Measurements from ENCODE around the gene APOO. TPM values are rescaled to one million over a fixed set of nuclear protein-coding genes. Genes with fewer than 3 reads are reported as not detected.

APOO gene
- total RNA-seq, 1 donor from 2014 or later: 81.0 TPM

DNA sequence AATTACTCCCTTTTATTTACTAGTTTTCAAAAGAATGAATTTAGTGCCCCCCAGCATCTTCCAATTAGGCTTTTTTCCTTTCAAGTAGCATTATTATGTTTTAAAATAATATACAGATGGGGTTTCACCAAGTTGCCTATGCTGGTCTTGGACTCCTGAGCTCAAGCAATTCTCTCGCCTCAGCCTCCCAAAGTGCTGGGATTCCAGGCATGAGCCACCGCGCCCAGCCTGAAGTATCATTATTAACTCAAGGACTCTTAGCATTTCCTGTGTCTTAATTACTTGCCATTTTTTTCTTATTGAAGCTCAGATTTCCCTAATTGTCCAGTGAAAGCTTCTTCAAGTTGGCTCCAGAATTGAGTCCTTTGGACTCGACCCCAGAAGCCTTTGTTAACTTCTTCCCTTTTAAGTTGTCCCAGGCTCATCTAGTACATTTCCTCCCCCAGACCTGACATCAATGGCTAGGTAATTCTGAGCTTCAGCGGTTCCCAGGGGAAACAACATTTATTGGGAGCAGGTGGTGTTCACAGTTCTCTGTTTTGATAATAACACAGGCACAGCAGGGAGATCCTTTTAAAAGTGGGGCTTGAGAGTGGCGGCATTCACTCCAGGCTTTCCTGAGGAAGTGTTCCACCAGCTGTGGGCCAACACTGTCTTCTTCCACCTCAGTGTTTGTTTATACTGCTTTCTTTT, 114.7 kb downstream of the APOO start:
- H3K4me1 Mint-ChIP-seq: peaks cover 45% of the 10 kb centered on the region
- H3K4me2 ChIP-seq: peak overlapping the region; percentile 55
- H4K20me1 ChIP-seq (ENCODE audit: low read depth): no peaks in the 10 kb centered on the region
- H2AFZ ChIP-seq (replicated peaks): peak overlapping the region; percentile 26
- H3K4me3 ChIP-seq: no peak overlapping the region
- H3K36me3 Mint-ChIP-seq: no peaks in the 10 kb centered on the region
- DNase-seq (ENCODE audit: low spot score): peak; percentile 55
- H3F3A ChIP-seq (ENCODE audit: low read depth): peaks cover 30% of the 10 kb centered on the region
- peak overlapping the region; percentile 93 for H3K27ac Mint-ChIP-seq
- no peaks in the 10 kb centered on the region for H3K9me3 Mint-ChIP-seq
- no peak for TF ChIP-seq EZH2phosphoT487 (IDR thresholded peaks at IDR 0.05)
- TF ChIP-seq EZH2 (IDR thresholded peaks at IDR 0.05): no peak
- TF ChIP-seq, protein P1, sequence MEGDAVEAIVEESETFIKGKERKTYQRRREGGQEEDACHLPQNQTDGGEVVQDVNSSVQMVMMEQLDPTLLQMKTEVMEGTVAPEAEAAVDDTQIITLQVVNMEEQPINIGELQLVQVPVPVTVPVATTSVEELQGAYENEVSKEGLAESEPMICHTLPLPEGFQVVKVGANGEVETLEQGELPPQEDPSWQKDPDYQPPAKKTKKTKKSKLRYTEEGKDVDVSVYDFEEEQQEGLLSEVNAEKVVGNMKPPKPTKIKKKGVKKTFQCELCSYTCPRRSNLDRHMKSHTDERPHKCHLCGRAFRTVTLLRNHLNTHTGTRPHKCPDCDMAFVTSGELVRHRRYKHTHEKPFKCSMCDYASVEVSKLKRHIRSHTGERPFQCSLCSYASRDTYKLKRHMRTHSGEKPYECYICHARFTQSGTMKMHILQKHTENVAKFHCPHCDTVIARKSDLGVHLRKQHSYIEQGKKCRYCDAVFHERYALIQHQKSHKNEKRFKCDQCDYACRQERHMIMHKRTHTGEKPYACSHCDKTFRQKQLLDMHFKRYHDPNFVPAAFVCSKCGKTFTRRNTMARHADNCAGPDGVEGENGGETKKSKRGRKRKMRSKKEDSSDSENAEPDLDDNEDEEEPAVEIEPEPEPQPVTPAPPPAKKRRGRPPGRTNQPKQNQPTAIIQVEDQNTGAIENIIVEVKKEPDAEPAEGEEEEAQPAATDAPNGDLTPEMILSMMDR (IDR thresholded peaks at IDR 0.05): no peak
- H3K27me3 ChIP-seq: no peaks in the 10 kb centered on the region
- peak overlapping the region; percentile 93 for H3K27ac ChIP-seq
- no peaks in the 10 kb centered on the region for H3K36me3 ChIP-seq
- no peaks in the 10 kb centered on the region for H3K9me3 ChIP-seq (ENCODE audit: low read depth)
- peaks cover 32% of the 10 kb centered on the region for H3K4me1 ChIP-seq
- no peak overlapping the region for H3K9ac ChIP-seq
- H3K79me2 ChIP-seq (ENCODE audit: low read depth): no peaks in the 10 kb centered on the region
- H3K27me3 Mint-ChIP-seq (ENCODE audit: insufficient read depth, low read depth): no peaks in the 10 kb centered on the region
- H3K4me3 Mint-ChIP-seq: no peak overlapping the region

DNA sequence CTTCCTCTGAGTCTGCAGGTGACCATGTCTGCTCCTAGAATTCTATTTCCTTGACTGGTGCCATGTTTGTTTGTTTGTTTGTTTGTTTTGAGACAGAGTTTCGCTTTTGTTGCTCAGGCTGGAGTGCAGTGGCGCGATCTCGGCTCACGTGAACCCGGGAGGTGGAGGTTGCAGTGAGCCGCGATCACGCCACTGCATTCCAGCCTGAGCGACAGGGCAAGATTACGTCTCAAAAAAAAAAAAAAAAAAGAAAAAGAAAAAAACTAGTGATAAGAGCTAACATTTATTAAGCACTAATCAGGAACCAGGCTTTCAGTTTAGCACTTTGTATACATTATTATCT, 117.6 kb downstream of the APOO start:
- Histone ChIP-seq H3K4me2 (no peak overlapping the region), H3K4me1 (peaks cover 23% of the 10 kb centered on the region), H4K20me1 (ENCODE audit: low read depth) (no peaks in the 10 kb centered on the region), H3K4me3 (no peak overlapping the region), H3F3A (ENCODE audit: low read depth) (peaks cover 23% of the 10 kb centered on the region), H2AFZ (replicated peaks) (peak overlapping the region; percentile 63), H3K27me3 (no peaks in the 10 kb centered on the region), H3K27ac (no peak overlapping the region), H3K9ac (no peak overlapping the region), H3K36me3 (no peaks in the 10 kb centered on the region), H3K9me3 (ENCODE audit: low read depth) (no peaks in the 10 kb centered on the region), H3K79me2 (ENCODE audit: low read depth) (no peaks in the 10 kb centered on the region)
- Mint-ChIP-seq H3K4me3 (no peak overlapping the region), H3K27me3 (ENCODE audit: insufficient read depth, low read depth) (no peaks in the 10 kb centered on the region), H3K36me3 (peaks cover 11% of the 10 kb centered on the region), H3K4me1 (peaks cover 40% of the 10 kb centered on the region), H3K27ac (peak overlapping the region; percentile 70), H3K9me3 (no peaks in the 10 kb centered on the region)
- DNase-seq (ENCODE audit: low spot score): no peak
- TF ChIP-seq, protein P1 (IDR thresholded peaks at IDR 0.05): no peak
- no peak for TF ChIP-seq EZH2 (IDR thresholded peaks at IDR 0.05)
- no peak for TF ChIP-seq EZH2phosphoT487 (IDR thresholded peaks at IDR 0.05)

DNA sequence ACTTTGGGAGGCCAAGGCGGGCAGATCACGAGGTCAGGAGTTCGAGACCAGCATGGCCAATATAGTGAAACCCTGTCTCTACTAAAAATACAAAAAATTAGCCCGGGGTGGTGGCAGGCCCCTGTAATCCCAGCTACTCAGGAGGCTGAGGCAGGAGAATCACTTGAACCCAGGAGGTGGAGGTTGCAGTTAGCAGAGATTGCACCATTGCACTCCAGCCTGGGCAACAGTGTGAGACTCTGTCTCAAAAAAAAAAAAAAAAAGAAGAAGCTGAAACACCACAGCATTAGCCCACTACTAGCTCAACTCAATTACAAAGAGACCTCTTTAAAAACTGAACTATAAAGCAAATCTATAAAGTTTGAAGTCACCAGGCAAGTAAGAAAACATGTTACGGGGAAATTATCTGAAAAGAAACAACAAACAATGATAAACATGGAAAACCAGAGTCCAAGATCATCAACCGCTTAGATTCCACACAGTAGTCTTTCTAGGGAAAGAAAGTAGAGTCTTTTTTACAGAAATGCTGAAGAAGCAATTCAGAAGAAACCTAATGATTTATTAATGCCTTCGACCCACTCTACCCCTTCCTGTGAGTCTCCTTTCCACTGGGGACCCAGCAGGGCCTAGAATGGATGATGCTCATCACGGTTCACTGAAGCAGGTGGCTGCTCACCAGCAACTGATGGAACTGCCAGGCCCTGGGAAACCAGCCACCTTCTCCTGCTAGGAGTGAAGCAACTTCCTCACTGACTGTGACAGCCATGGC, 118.2 kb downstream of the APOO start:
- Histone ChIP-seq H3K27me3 (no peaks in the 10 kb centered on the region), H2AFZ (replicated peaks) (peak overlapping the region; percentile 63), H4K20me1 (ENCODE audit: low read depth) (no peaks in the 10 kb centered on the region), H3F3A (ENCODE audit: low read depth) (peaks cover 17% of the 10 kb centered on the region), H3K4me1 (peaks cover 18% of the 10 kb centered on the region), H3K4me2 (no peak overlapping the region), H3K9me3 (ENCODE audit: low read depth) (no peaks in the 10 kb centered on the region), H3K79me2 (ENCODE audit: low read depth) (no peaks in the 10 kb centered on the region), H3K27ac (no peak overlapping the region), H3K36me3 (no peaks in the 10 kb centered on the region), H3K9ac (no peak overlapping the region), H3K4me3 (no peak overlapping the region)
- H3K36me3 Mint-ChIP-seq: peaks cover 15% of the 10 kb centered on the region
- peaks cover under 1% of the 10 kb centered on the region for H3K27me3 Mint-ChIP-seq (ENCODE audit: insufficient read depth, low read depth)
- H3K9me3 Mint-ChIP-seq: no peaks in the 10 kb centered on the region
- no peak for TF ChIP-seq EZH2phosphoT487 (IDR thresholded peaks at IDR 0.05)
- TF ChIP-seq, protein P1 (IDR thresholded peaks at IDR 0.05): no peak
- no peak for TF ChIP-seq EZH2 (IDR thresholded peaks at IDR 0.05)
- peaks cover 40% of the 10 kb centered on the region for H3K4me1 Mint-ChIP-seq
- H3K4me3 Mint-ChIP-seq: no peak overlapping the region
- H3K27ac Mint-ChIP-seq: peak overlapping the region; percentile 70
- no peak for DNase-seq (ENCODE audit: low spot score)
